CD14-positive monocyte (primary cell): ENCODE measurements around the gene GRM4. TPM values are rescaled to one million over a fixed set of nuclear protein-coding genes. Genes with fewer than 3 reads are reported as not detected.

Experiments used
- DNase-seq, 3 donors: peaks; one replicate each; pipeline ENCODE4 v3.0.0-alpha.2; 2011 to 2022
- H2AFZ ChIP-seq: 2 replicates; pipeline ENCODE4 v1.6.0; 2012; ENCODE audit warnings: mild to moderate bottlenecking, low read depth, low read length, inconsistent platforms; ENCODE audit not compliant: insufficient read depth, poor library complexity, severe bottlenecking
- H3K27ac ChIP-seq, 2 donors: 1 replicate in 1 of 2; 2 replicates in 1 of 2; pipeline ENCODE4 v1.5.1; 2012 to 2013; ENCODE audit warnings: low read length in 2 of 2, control low read depth in 1 of 2, inconsistent platforms in 1 of 2, low read depth in 1 of 2, mild to moderate bottlenecking in 1 of 2
- H3K27me3 ChIP-seq, 2 donors: one replicate each; pipeline versions ENCODE4 v1.6.0 to v1.6.1; 2011 to 2013; ENCODE audit warnings: low read length in 2 of 2; ENCODE audit not compliant: control insufficient read depth in 2 of 2, insufficient read depth in 2 of 2
- H3K36me3 ChIP-seq, 2 donors: replicated peaks in 1 of 2; 1 replicate in 1 of 2; 2 replicates in 1 of 2; pipeline versions ENCODE4 v1.5.1 to v1.6.1; 2012 to 2013; ENCODE audit warnings: low read length in 2 of 2, control low read depth in 1 of 2, inconsistent platforms in 1 of 2, mild to moderate bottlenecking in 1 of 2; ENCODE audit not compliant: insufficient read depth in 2 of 2, control insufficient read depth in 1 of 2
- H3K4me1 ChIP-seq, 2 donors: 1 replicate in 1 of 2; 2 replicates in 1 of 2; pipeline versions ENCODE4 v1.5.1 to v1.6.1; 2012 to 2013; ENCODE audit warnings: low read length in 2 of 2, control low read depth in 1 of 2, inconsistent platforms in 1 of 2, mild to moderate bottlenecking in 1 of 2, moderate library complexity in 1 of 2; ENCODE audit not compliant: insufficient read depth in 2 of 2, control insufficient read depth in 1 of 2
- H3K4me2 ChIP-seq: replicated peaks from 2 replicates; pipeline ENCODE3; 2012; ENCODE audit warnings: low read length, moderate library complexity, mild to moderate bottlenecking; ENCODE audit not compliant: poor library complexity, severe bottlenecking; ENCODE audit errors: extremely low read depth
- H3K4me3 ChIP-seq, 3 experiments: fragments of 200-600 bp in 1 of 3; sonication (generic) in 1 of 3; replicated peaks in 1 of 3; 1 replicate in 2 of 3; 2 replicates in 1 of 3; pipeline ENCODE4 v1.5.1; 2011 to 2013; ENCODE audit warnings: low read length in 3 of 3, mild to moderate bottlenecking in 3 of 3, control low read depth in 2 of 3, low read depth in 2 of 3, inconsistent platforms in 1 of 3, moderate library complexity in 1 of 3
- H3K79me2 ChIP-seq: 2 replicates; pipeline ENCODE4 v1.6.0; 2012; ENCODE audit warnings: mild to moderate bottlenecking, control low read depth, inconsistent platforms, low read length, moderate library complexity; ENCODE audit not compliant: insufficient read depth
- H3K9ac ChIP-seq: 2 replicates; pipeline ENCODE4 v1.6.0; 2017; ENCODE audit warnings: low read length, mild to moderate bottlenecking; ENCODE audit not compliant: insufficient read depth, poor library complexity, severe bottlenecking
- H3K9me3 ChIP-seq, 2 donors: replicated peaks in 1 of 2; 1 replicate in 1 of 2; 2 replicates in 1 of 2; pipeline versions ENCODE4 v1.5.1 to v1.6.1; 2012 to 2013; ENCODE audit warnings: low read length in 2 of 2, control low read depth in 1 of 2; ENCODE audit not compliant: control insufficient read depth in 1 of 2, insufficient read depth in 1 of 2
- H4K20me1 ChIP-seq: 2 replicates; pipeline ENCODE4 v1.6.0; 2012; ENCODE audit warnings: mild to moderate bottlenecking, low read length, control low read depth, moderate library complexity; ENCODE audit not compliant: insufficient read depth
- H3K27ac Mint-ChIP-seq, 7 donors: one replicate each; pipeline ENCODE4 v1.8.0; 2020; ENCODE audit warnings: mild to moderate bottlenecking in 7 of 7, mixed read lengths in 7 of 7, moderate library complexity in 6 of 7, inconsistent platforms in 2 of 7
- H3K27me3 Mint-ChIP-seq, 3 donors: one replicate each; pipeline ENCODE4 v1.8.0; 2021 to 2022; ENCODE audit warnings: low read depth in 3 of 3, mild to moderate bottlenecking in 3 of 3, mixed read lengths in 3 of 3, moderate library complexity in 3 of 3, inconsistent platforms in 1 of 3
- H3K36me3 Mint-ChIP-seq, 2 donors: one replicate each; pipeline ENCODE4 v1.8.0; 2020; ENCODE audit warnings: mixed read lengths in 2 of 2, inconsistent platforms in 1 of 2, mild to moderate bottlenecking in 1 of 2
- H3K4me1 Mint-ChIP-seq: one replicate; pipeline ENCODE4 v1.8.0; 2020; ENCODE audit warnings: mild to moderate bottlenecking, mixed read lengths
- H3K4me3 Mint-ChIP-seq, 2 donors: one replicate each; pipeline ENCODE4 v1.8.0; 2020; ENCODE audit warnings: mild to moderate bottlenecking in 2 of 2, mixed read lengths in 2 of 2, moderate library complexity in 1 of 2
- H3K9me3 Mint-ChIP-seq, 7 donors: one replicate each; pipeline ENCODE4 v1.8.0; 2020 to 2022; ENCODE audit warnings: mixed read lengths in 7 of 7, mild to moderate bottlenecking in 6 of 7, moderate library complexity in 6 of 7, inconsistent platforms in 2 of 7
- CTCF ChIP-seq: fragments of 200-600 bp; IDR thresholded peaks from one replicate; pipeline ENCODE4 v1.8.0; 2022; ENCODE audit warnings: antibody characterized with exemption, mild to moderate bottlenecking
- WGBS: methylation state at CpG from one replicate; pipeline ENCODE4 v1.1.5; 2013; ENCODE audit warnings: missing lambda C conversion rate; ENCODE audit not compliant: insufficient coverage; 5-methylcytosine and 5-hydroxymethylcytosine counted together
- intact Hi-C, 2 donors: fragments of 100-400 bp; cut with micrococcal nuclease; formaldehyde crosslinking; loops; one replicate each; pipeline versions ENCODE4 v1.15.0 to v1.15.1; 2023
- polyA plus RNA-seq, 3 donors: library from polyadenylated mRNA; depleted of rRNA in 1 of 3; unstranded in 2 of 3; stranded (reverse) in 1 of 3; fragments of 300-500 nt in 2 of 3; fragments of >200 nt in 1 of 3; fragmentation: Illumina TruSeq in 2 of 3; gene quantifications; 1 replicate in 2 of 3; 2 replicates in 1 of 3; pipeline ENCODE4 v1.2.3, GENCODE V29; 2012 to 2021

GRM4 gene
- polyA plus RNA-seq, 3 donors = not detected

GRCh38 chr6:34003962-34004361, 141.9 kb downstream of the GRM4 start:
- Histone ChIP-seq H3K27ac (no peak overlapping the region), H3K79me2 (no peaks in the 10 kb centered on the region), H3K4me1 (no peaks in the 10 kb centered on the region), H4K20me1 (no peaks in the 10 kb centered on the region), H3K9me3 (no peaks in the 10 kb centered on the region), H2AFZ (no peak overlapping the region), H3K27me3 (no peaks in the 10 kb centered on the region), H3K9ac (no peak overlapping the region), H3K4me2 (no peak overlapping the region), H3K4me3 (no peak overlapping the region), H3K36me3 (no peaks in the 10 kb centered on the region)
- H3K9me3 Mint-ChIP-seq = peaks cover 0 to 5% (median 2%) of the 10 kb centered on the region in 7 donors
- no peak for TF ChIP-seq CTCF
- no peaks in the 10 kb centered on the region for H3K36me3 Mint-ChIP-seq
- intact Hi-C loops = no loop called here
- no peak overlapping the region for H3K27ac Mint-ChIP-seq
- DNase-seq = no peak
- H3K27me3 Mint-ChIP-seq = peaks cover 0 to 16% (median 8%) of the 10 kb centered on the region in 3 donors
- no peaks in the 10 kb centered on the region for H3K4me1 Mint-ChIP-seq
- no peak overlapping the region for H3K4me3 Mint-ChIP-seq

- Mint-ChIP-seq H3K4me1 (no peaks in the 10 kb centered on the region), H3K36me3 (no peaks in the 10 kb centered on the region), H3K27me3 (peaks cover 0 to 13% (median 4%) of the 10 kb centered on the region in 3 donors), H3K9me3 (peaks cover 0 to 7% (median 2%) of the 10 kb centered on the region in 7 donors), H3K27ac (peak overlapping the region in 1 of 7 donors; percentile 29), H3K4me3 (no peak overlapping the region)
- Histone ChIP-seq H4K20me1 (no peaks in the 10 kb centered on the region), H3K4me1 (no peaks in the 10 kb centered on the region), H3K9ac (no peak overlapping the region), H2AFZ (no peak overlapping the region), H3K79me2 (no peaks in the 10 kb centered on the region), H3K9me3 (no peaks in the 10 kb centered on the region), H3K36me3 (no peaks in the 10 kb centered on the region), H3K27ac (no peak overlapping the region), H3K4me2 (no peak overlapping the region), H3K4me3 (no peak overlapping the region), H3K27me3 (no peaks in the 10 kb centered on the region)
- no peak for TF ChIP-seq CTCF
- 81% methylated on average over 32 of the region's 41 CpGs for WGBS
- no peak for DNase-seq
- intact Hi-C loops = no loop called here
Observed at GRCh38 chr6:34001706-34002621, 143.9 kb downstream of the GRM4 start.
